ENCODE data around the gene PPBP.
A peak's percentile ranks its signal among the peaks of the same experiment; 100 is the strongest.
"Not testable (repeated sequence)": the region's sequence is repeated elsewhere in the genome, so short reads cannot be mapped to it uniquely, and the experiment has no call there.

The PPBP gene

DNA sequence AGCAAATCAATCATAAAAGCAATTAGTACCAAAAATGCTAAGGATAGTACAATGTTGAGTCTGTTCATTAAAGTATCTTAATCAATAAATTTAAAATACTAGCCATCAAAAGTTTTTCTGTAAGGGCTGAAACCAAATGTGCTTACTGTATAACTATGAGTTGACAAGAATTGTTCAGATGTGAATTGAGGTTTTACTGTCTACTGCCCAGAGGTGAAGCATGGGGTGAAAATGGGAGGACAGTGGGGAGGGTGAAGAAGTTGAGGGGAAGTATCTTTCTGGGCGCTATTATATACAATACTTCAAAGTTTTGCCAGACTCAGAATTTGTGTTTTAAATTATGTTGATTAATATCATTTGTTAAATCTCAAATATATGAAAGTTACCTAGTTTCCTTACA is 4.1 kb upstream of the PPBP start:
- DNase-seq (ENCODE audit: low read depth), result no peak

DNA sequence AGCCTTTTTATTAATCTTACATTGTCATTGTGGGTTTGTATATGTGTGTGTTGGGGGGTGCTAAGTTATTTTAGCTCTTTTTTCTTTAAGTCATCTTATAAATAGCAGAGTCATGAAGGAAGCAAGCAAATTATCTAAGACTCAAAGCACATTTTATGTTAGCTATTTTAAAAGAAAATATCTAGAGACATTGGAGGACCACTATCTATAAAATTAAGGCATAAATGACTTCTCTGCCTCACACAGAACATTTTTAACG is 3.7 kb upstream of the PPBP start:
- no peak for DNase-seq (ENCODE audit: low read depth)

DNA sequence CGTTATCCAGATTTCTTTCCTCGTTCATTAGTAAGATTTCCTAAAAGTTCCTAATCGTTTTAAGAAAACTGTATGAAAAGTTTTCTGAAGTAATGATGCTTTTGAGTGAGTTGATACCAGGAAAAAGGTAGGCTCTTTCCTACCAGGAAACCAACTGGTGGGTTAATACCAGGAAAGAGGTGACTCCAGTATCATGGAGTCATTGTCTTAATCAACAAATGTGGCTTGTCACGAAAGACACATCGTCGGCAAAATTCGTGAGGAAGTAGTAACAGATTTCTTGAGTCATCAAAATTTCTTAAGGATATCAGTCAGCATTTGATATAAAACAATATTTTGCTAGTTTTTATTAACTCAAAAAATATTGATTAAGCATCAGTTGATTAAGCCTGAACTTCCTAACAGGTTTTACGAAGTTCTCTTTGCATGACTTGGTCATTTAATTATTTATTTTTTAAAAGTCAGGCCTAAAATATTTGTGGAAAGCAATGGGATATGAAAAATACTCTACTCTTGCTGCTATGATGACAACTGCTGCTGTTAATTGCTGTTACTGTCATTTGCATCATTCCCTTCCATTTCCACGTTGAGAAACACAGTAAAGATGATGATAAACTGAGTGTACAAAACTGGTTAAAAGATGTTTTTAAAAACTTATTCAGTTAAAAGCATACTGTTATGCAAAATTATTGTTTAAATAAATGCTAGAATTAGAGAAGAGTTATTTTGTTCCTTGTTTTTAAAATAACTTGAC is 3.2 kb upstream of the PPBP start:
- no peak for DNase-seq (ENCODE audit: low read depth)

DNA sequence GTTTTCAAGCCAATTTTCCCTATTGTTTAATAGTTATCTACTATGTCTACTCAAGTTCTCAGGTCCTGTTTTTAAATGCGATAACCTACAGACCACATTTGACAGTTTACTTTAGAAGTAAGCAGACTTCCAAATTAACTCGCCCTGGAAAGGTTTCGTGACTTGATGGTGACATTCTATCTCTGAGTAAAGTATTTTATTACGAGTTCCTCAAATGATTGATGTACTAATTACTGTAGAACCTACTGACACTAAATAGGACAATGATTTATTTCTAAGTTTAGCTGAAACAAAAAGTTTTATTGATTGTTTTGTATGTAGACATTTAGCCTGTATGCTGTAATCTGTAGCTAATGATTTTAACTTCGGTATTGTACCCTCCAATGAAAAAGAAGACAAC is 1.9 kb upstream of the PPBP start:
- DNase-seq (ENCODE audit: low read depth), result no peak

DNA sequence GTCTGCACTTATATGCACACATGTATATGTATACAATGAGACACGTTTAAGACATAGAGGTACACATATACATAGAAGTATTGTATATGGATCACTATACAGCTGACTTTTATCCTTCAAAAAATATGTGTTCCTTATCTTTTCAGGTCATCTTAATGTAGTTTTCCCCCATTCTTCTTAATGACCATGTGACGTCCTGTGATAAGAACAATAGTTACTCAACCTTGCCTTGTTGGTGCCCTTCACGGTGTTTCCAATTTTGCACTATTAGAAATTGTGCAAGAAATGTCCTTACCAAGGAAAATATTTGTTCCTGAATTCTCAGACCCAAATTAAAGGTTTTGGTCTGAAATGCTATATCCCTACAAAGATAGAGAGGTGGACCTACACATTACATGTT is 1.0 kb upstream of the PPBP start:
- DNase-seq (ENCODE audit: low read depth), result no peak

DNA sequence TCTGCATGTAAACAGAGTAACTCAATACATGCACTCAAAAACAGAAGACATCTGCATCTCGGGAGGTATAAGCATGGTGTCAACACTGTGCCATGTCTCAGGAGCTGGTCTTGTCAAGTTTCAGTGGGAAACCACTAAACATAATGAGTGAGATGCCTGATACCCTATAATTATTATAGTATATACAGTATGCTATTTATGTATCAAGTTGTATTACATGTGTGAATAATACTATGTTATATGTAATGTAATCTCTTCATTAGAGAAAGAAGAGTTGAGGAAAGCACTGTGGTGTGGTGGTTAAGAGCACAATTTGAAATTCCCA is 2.5 kb downstream of the PPBP start:
- no peak for DNase-seq (ENCODE audit: low read depth)

DNA sequence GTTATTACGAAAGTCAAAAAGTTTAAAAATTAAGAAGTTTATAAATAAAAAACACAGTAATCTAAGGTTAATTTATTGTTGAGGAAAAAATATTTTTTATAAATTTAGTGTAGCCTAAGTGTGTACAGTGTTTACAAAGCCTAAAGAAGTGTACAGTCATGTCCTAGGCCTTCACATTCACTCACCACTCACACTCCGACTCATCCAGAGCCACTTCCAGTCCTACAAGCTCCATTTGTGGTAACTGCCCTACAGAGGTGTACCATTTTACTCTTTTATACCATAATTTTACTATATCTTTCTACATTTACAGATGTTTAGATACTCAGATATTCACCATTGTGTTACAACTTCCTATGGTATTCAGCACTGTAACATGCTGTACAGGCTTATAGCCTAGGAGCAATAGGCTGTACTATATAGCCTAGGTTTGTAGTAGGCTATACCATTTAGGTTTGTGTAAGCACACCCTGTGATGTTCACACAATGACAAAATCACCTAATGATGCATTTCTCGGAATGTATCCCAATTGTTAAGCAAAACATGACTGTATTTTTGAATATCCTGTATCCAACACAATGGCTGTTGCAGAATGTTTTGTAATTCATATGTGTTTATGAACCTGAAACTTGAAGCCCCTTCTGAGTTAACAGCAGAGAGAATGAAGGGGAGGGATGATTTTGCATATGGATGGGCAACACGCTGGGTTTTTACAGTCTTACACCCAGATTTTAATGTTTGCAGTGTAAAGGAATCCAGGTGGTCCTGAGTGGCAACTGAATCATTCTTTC is 3.1 kb downstream of the PPBP start:
- DNase-seq (ENCODE audit: low read depth), result no peak

DNA sequence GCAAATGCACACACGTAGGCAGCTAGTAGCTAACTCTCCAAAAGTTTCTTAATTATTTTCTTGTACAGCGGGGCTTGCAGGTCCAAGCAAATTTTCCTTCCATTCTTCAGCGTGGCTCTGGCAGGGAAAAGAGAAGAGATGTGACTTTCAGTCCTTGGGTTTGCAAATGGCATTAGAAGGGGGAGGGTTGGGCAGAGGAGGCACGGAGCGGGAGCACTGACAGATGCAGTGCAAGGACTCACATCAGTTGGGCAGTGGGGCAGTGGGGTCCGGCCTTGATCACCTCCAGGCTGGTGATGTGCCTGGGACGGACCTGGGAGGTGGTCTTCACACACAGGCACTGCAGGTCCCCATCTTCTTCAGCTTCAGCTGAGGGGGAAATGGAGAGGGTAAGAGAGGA is 6.8 kb downstream of the PPBP start:
- DNase-seq (ENCODE audit: low read depth), result not testable (repeated sequence)

DNA sequence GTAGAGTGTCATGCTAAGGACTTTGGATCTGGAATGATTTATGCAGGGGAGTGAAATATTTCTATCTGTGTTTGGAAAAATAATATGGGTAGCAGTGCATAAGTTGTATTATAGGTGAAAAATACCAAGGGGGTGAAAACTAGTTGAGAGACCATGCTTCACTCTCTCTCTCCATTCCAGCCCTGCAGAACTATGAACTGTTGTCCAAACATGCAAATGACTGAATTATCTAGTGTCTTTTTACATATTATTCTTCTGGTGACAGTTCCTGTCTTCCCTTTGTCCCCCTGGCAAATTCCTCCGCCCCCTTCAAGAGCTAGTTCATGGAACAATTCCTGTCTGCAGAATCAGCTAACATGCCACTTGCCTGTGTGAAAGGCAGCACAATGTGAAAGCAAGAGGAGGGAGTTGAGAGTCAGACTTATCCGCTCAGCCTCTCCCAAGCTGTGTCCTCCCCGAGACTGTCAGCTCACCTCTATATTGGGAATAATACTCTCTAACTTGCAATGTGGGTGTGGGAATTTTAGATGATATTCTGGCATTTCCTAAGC is 8.5 kb downstream of the PPBP start:
- no peak for DNase-seq (ENCODE audit: low read depth)

DNA sequence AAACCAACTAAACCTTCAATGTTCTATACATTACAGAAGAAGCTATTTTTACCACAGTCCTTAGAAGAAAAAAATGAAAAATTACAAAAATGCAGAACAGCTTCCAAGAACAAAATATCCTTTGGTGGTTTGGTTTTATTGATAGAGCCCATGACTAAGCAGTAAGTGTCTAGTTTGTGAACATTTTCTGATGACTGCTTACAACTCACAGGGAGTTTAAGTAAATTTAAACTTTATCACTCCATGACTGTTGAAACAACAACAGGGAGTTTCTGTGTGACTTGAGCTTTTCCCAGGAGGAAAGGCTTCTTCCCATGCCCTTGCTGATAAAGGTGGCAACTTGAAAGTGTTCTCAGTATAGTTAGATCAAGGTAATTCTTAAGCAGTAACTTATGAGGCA is 9.1 kb downstream of the PPBP start:
- peak; percentile 95 for DNase-seq (ENCODE audit: low read depth)

DNA sequence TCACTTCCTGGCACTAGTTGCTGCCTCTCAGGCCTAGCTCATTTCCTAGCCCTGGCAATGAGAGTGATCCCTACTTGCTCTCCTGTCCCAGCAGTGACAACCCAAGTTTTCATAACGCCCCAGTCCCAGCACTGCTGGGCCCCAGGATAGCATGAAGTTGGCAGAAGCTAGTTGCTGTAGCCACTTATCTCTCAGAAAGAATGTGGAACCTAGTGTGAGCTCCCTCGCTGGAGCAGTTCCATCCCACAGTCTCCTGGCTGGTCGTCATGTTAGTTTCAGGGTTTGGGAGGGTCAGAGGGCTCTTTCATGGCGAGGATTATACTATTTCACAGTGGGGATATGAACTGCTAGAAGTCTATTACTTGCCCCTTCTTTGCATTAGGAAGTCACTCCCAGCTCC is 11.3 kb downstream of the PPBP start:
- peak; percentile 62 for DNase-seq (ENCODE audit: low read depth)

DNA sequence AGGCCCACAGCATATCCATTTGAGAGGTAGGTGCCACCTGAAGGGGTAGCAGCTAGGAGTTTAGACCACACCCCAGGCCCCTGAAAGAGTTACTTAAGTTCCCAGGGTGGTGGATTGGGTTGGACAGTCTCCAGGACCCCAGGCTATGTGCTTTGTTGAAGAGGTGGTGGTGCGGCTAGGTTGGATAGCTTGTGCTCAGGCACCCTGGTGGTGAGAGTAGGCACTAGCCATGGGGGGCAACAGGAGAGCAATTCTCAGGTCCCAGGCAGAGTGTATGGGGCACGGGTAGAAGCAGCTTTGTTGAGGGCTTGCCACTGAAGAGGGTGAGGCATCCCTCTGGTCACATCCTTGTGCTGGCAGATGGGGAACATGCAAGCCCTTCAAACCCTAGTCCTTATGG is 11.8 kb downstream of the PPBP start:
- no peak for DNase-seq (ENCODE audit: low read depth)

DNA sequence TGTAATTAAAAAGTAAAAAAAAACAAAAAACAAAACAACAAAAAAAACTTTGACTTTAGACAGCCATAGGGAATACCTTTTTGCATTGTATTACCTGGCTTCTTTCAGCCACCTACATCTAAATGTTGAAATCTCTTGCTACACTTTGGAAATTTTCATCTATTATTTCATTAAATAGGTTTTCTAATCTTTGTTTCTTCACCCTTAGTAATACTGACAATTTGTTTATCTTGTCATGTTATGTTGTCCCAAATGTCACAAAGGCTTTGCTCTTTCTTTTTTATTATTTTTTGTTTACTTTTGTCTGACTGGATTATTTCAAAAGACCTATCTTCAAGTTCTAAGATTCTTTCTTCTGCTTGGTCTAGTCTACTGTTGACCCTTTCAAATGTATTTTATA is 13.6 kb downstream of the PPBP start:
- DNase-seq (ENCODE audit: low read depth), result no peak

DNA sequence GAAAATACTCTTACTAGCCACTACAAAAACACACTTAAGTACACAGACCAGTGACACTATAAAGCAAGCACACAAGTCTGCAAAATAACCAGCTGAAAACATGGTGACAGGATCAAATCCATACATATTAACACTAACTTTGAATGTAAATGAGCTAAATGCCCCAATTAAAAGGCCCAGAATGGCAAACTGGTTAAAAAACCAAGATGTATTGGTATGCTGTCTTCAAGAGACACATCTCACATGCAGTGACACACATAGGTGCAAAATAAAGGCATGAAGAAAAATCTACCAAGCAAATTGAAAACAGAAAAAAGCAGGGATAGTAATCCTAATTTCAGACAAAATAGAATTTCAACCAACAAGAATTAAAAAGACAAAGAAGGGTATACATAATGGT is 17.0 kb downstream of the PPBP start:
- no peak for DNase-seq (ENCODE audit: low read depth)

DNA sequence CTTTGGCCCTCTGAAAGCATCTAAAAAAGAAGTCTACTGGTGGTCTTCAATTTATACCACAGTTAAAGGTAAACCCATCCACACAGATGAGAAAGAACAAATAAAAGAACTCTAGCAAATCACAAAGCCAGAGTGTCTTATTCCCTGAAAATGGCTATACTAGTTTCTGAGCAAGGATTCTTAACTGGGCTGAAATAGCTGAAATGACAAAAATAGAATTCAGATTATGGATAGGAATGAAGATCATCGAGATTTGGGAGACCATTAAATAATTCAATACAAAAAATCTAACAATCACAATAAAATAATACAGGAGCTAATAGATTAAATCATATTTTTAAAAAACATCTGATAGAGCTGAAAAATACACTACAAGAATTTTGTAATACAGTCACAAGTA is 18.0 kb downstream of the PPBP start:
- no peak for DNase-seq (ENCODE audit: low read depth)

DNA sequence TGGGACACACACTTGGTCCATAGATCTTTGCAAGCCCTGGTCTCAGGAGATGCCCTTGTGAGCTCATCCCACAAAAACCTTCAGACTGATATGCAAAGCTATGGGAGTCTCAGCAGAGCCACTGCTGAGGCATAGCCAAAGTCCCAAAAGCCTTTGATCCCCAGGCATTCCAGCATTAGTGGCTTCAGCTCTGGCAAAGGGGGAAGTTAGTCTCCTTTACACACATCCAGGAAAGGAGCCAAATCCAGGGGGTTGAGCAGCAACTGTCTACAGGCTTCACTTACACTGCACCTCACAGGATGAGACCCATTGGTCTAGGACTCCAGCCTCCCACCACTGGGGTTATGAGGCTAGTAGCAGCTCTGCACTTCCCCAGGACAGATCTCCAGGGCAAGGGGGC is 20.1 kb downstream of the PPBP start:
- DNase-seq (ENCODE audit: low read depth), result no peak

DNA sequence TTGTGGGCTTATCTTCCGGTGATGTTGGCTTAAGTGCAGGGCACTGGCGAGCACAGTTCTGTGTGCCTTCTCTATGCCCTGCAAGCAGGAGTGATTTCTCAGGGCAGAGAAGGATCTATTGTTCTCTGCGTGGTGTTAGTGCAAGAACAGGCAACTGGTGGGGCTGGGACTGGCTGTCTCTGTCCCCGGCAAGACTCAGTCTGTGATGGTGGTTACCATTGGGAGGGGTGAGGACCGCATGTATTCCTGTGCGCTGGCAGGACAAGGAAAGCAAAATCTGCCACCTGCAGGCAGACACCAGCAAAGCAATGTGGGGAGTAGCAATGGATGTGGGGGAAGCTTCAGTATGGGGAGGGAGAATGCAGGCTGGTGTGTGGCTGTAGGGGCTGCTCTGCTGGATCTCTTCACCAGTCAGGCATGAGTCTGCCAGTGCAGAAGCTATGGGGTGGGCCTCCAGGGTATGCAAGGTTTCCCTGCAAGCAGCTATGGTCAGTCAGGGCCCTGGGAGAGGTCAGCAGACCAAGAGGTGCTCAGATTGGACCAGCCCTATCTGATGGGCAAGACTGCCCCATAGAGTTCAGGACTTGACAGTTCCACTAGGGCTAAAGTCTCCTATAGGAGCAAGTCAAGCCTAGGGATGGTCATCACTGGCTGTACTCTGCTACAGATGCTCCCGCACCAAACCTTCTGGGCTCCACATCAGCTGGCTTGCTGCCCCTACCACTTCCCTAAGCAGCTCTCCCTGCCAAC is 23.0 kb downstream of the PPBP start:
- DNase-seq (ENCODE audit: low read depth), result peak; percentile 55

DNA sequence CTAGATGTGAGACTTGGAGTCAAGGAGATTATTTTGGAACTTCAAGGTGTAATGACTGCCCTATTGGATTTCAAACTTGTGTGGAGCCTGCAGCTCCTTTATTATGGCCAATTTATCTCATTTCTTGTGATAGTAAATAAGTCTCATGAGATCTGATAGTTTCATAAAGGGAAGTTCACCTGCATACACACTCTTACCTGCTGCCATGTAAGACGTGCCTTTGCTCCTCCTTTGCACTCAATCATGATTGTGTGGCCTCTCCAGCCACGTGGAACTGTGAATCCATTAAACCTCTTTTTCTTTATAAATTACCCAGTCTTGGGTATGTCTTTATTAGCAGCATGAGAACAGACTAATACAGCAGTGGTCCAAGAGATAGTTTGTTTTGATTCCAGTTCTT is 25.3 kb downstream of the PPBP start:
- DNase-seq (ENCODE audit: low read depth), result no peak

DNA sequence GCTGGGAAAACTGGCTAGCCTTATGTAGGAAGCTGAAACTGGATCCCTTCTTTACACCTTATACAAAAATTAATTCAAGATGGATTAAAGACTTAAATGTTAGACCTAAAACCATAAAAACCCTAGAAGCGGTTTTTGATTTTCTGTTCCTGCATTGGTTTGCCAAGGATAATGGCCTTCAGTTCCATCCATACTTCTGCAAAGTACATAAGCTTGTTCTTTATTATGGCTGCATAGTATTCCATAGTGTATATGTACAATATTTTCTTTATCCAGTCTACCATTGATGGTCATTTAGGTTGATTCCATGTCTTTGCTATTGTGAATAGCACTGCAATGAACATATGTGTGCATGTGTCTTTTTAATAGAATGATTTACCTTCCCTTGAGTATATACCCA is 28.9 kb downstream of the PPBP start:
- DNase-seq (ENCODE audit: low read depth), result not testable (repeated sequence)

DNA sequence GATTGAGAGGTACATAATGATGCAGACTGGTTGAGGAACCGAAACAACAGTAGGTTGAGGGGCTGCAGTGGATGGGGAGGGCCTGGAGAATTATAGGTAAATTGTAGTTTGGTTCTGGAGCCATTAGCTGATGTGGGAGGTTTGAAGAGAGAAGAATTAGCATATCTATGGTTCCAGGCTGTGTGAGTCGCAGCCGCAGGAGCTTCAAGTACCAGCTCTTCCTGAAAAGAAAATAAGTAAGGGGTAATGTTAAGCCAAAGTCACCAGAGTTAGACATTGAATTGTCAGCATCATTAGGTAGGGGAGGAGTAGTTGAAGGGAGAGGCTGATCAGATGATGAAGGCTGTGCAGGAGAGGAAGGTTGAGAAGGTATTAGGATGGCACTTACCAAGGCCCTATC is 35.6 kb downstream of the PPBP start:
- no peak for DNase-seq (ENCODE audit: low read depth)

DNA sequence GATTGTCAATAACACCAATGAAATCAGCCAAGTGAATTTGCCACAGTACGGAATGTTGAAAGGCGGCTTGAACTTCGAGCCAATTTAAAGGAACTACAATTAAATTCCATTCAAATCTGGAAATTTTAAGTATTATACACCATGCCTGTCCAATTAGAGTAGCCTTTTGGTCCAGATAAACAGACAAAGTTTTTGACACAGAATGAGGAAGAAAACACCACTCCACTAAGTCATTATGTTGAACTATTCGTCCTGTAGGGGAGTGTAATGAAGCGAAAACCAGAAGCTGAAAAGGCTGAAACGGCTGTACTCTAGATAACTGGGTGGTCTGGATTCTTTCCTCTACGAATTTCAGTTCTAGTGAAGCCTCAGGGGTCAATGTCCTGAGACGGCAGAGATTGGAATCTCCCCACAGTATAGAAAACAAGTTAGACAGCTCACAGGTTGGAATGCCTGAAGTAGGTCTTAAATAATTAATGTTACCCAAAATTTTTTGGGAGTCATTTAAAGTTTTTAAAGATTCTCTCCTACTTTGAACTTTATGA is 37.5 kb downstream of the PPBP start:
- DNase-seq (ENCODE audit: low read depth), result not testable (repeated sequence)

DNA sequence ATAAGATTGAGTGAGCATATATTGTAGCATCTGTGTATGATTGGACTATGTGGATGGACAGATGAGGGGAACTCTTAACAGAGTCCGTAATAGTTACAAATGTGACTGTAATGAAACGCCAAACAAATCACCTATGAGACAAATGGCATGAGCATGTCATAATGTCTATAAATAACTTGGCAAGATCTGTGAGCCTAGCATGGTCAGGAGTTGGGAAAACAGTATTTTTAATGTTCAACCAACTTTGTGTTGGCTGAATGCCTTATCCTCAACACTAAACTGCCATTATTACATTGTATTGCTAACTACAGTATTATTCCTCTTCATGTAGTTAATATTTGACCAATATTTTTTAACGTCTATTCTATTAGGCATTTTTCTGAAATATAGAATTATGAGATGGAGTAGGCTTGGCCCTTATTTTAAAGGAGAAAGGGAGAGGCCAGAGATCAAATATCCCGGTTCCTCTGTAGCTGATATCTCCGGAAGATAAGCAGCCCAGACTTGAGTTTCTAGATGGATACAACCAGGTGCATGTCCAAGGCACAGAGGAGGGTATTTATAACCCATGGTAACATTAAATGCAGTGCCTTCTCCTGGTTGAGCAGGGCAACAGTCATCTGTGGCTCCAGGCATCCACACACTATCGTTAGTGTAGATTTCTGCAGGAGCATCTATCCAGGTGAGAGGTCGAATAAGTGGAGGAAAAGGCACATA is 38.8 kb downstream of the PPBP start:
- DNase-seq (ENCODE audit: low read depth), result no peak
